ENCODE results near the gene MYRFL. TPM values are rescaled to one million over a fixed set of nuclear protein-coding genes. Genes with fewer than 3 reads are reported as not detected.

Gene MYRFL
- total RNA-seq, 1 experiment from 2014 or later, result not detected

DNA sequence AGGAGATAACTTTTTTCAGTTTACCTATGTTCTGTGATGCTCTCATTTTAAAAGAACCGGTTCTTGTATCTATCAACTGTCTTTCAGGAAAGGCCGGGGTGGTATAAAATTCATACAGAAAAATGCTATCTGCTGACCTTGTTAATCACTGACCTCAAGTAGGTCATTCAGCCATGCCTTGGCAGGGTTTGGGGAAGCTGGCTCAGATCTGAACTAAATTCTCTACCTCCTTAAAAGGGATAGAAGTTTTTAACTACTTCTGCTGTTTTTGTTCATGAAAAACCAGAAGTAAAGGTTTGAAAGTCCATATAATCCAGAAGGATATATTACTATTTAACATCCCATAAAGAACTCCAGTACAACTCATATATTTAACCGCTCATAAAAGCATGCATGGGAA, 10.1 kb downstream of the MYRFL start:
- H3K27me3 Mint-ChIP-seq (ENCODE audit: insufficient read depth, unreplicated experiment), result peaks cover 19% of the 10 kb centered on the region

DNA sequence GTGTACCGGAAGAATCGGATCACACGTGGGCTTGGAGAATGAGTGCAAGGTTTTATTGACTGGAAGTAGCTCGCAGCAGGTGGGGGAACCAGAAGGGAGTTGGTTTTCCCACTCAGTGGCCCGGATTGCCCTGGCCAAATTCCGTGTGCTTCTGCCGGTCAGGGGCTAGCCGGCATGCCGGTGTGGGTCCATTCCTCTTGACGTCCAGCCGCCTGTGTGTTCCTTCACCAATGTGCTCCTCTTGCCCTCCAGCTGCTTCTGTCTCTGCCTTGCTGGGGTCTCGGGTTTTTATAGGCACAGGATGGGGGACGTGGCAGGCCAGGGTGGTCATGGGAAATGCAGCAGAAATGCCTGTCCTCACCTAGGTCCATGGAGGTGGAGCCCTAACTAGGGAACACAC, 11.0 kb downstream of the MYRFL start:
- no peak overlapping the region for H3K27ac Mint-ChIP-seq (ENCODE audit: low read depth, unreplicated experiment)
- intact Hi-C loops (cut with micrococcal nuclease), result no loop called here
- H3K36me3 Mint-ChIP-seq (ENCODE audit: insufficient read depth, unreplicated experiment), result no peaks in the 10 kb centered on the region
- BruUV-seq (replicated peaks), result no TSS peak
- no peak for DNase-seq (ENCODE audit: unreplicated experiment)
- ChIA-PET CTCF (interaction anchor here (0.7 kb wide), 1 partner anchor 844 kb away, joined by 3 read pairs; no protein-coding TSS in a partner anchor), POLR2A (interaction anchor here (0.6 to 1.0 kb wide), 3 partner anchors 9 to 484 kb away, joined by 3 to 4 read pairs (median 3); no protein-coding TSS in a partner anchor)
- no peak overlapping the region for H3K4me3 Mint-ChIP-seq (ENCODE audit: unreplicated experiment)
- no peaks in the 10 kb centered on the region for H3K4me1 Mint-ChIP-seq (ENCODE audit: insufficient read depth, unreplicated experiment)
- no peaks in the 10 kb centered on the region for H3K9me3 Mint-ChIP-seq (ENCODE audit: unreplicated experiment)
- peaks cover 19% of the 10 kb centered on the region for H3K27me3 Mint-ChIP-seq (ENCODE audit: insufficient read depth, unreplicated experiment)
- TF ChIP-seq, protein P1, sequence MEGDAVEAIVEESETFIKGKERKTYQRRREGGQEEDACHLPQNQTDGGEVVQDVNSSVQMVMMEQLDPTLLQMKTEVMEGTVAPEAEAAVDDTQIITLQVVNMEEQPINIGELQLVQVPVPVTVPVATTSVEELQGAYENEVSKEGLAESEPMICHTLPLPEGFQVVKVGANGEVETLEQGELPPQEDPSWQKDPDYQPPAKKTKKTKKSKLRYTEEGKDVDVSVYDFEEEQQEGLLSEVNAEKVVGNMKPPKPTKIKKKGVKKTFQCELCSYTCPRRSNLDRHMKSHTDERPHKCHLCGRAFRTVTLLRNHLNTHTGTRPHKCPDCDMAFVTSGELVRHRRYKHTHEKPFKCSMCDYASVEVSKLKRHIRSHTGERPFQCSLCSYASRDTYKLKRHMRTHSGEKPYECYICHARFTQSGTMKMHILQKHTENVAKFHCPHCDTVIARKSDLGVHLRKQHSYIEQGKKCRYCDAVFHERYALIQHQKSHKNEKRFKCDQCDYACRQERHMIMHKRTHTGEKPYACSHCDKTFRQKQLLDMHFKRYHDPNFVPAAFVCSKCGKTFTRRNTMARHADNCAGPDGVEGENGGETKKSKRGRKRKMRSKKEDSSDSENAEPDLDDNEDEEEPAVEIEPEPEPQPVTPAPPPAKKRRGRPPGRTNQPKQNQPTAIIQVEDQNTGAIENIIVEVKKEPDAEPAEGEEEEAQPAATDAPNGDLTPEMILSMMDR (IDR thresholded peaks at IDR 0.05; ENCODE audit: unreplicated experiment), result no peak

More for the DNA sequence above, 10.1 kb downstream of the MYRFL start:
- H3K27ac Mint-ChIP-seq (ENCODE audit: low read depth, unreplicated experiment), result no peak overlapping the region
- CTCF ChIA-PET, result interaction anchor here (0.6 kb wide), 1 partner anchor 447 kb away, joined by 3 read pairs; no protein-coding TSS in a partner anchor
- no peaks in the 10 kb centered on the region for H3K9me3 Mint-ChIP-seq (ENCODE audit: unreplicated experiment)
- TF ChIP-seq, protein P1 (IDR thresholded peaks at IDR 0.05; ENCODE audit: unreplicated experiment), result no peak
- POLR2A ChIA-PET, result no interaction called here
- no peak for DNase-seq (ENCODE audit: unreplicated experiment)
- intact Hi-C loops (cut with micrococcal nuclease), result no loop called here
- no TSS peak for BruUV-seq (replicated peaks)
- H3K4me1 Mint-ChIP-seq (ENCODE audit: insufficient read depth, unreplicated experiment), result no peaks in the 10 kb centered on the region
- no peaks in the 10 kb centered on the region for H3K36me3 Mint-ChIP-seq (ENCODE audit: insufficient read depth, unreplicated experiment)
- H3K4me3 Mint-ChIP-seq (ENCODE audit: unreplicated experiment), result no peak overlapping the region

DNA sequence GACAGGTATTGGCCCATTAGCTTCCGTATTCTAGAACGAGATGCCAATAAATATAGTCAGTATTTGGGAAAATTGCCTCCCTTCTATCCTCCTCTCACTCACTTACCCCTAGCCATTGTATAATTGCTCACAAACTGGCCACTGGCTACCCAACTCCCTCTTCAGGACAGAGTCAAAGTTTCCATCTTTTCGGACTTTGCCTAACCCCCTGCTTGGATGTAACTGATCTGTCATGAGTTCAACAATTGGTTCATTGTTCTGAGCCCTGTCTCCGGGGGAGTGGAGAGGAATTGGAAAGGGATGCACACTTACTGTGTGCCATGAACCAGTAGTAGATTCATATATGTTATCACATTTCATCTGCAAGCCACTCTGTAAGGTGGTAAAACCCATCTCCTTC, 12.2 kb downstream of the MYRFL start:
- TF ChIP-seq, protein P1 (IDR thresholded peaks at IDR 0.05; ENCODE audit: unreplicated experiment), result no peak
- POLR2A ChIA-PET, result no interaction called here
- no peak overlapping the region for H3K4me3 Mint-ChIP-seq (ENCODE audit: unreplicated experiment)
- no peaks in the 10 kb centered on the region for H3K4me1 Mint-ChIP-seq (ENCODE audit: insufficient read depth, unreplicated experiment)
- H3K9me3 Mint-ChIP-seq (ENCODE audit: unreplicated experiment), result no peaks in the 10 kb centered on the region
- BruUV-seq (replicated peaks), result no TSS peak
- DNase-seq (ENCODE audit: unreplicated experiment), result no peak
- H3K27ac Mint-ChIP-seq (ENCODE audit: low read depth, unreplicated experiment), result no peak overlapping the region
- H3K27me3 Mint-ChIP-seq (ENCODE audit: insufficient read depth, unreplicated experiment), result peaks cover 14% of the 10 kb centered on the region
- intact Hi-C loops (cut with micrococcal nuclease), result no loop called here
- no peaks in the 10 kb centered on the region for H3K36me3 Mint-ChIP-seq (ENCODE audit: insufficient read depth, unreplicated experiment)
- CTCF ChIA-PET, result no interaction called here

DNA sequence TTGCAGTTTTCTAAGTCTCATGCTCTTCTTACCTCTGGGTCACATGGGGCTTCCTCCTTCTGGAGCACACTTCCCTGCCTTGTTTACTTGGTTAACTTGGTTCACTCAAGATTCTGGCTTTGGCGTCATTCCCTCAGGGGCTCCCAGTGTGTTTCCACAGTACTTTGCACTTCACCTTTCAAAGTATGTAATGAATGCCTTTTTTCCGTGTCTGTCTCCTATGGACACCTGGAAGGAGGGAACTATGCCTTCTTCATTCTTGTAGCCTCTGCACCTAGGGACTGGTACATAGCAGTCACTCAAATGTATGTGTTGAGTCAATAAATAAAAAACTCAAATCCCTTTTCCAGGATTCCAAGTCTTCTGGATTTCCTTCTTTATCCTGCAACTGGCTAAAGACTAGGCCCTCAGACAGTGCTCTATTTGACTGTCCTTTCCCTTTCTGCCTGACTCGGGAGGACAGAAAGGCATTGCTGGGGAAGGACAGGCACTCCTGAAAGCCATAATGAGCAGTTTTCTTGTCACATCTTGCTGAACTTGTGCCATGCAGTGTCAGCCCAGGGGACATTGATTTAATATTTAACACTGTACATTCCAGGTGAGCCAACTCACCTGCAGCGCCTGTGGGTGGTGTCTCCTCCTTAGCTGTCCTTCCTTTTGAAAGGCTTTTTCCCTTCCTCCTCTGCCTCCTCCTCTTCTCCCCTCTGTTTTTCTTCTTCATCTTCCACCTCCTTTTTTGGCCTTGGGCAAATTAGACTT, 12.8 kb downstream of the MYRFL start:
- Mint-ChIP-seq H3K27me3 (ENCODE audit: insufficient read depth, unreplicated experiment) (peaks cover 8% of the 10 kb centered on the region), H3K36me3 (ENCODE audit: insufficient read depth, unreplicated experiment) (no peaks in the 10 kb centered on the region), H3K4me3 (ENCODE audit: unreplicated experiment) (no peak overlapping the region), H3K4me1 (ENCODE audit: insufficient read depth, unreplicated experiment) (no peaks in the 10 kb centered on the region), H3K27ac (ENCODE audit: low read depth, unreplicated experiment) (no peak overlapping the region), H3K9me3 (ENCODE audit: unreplicated experiment) (no peaks in the 10 kb centered on the region)
- no TSS peak for BruUV-seq (replicated peaks)
- ChIA-PET POLR2A (interaction anchor here (0.7 kb wide), 1 partner anchor 485 kb away, joined by 3 read pairs; no protein-coding TSS in a partner anchor), CTCF (no interaction called here)
- DNase-seq (ENCODE audit: unreplicated experiment), result no peak
- intact Hi-C loops (cut with micrococcal nuclease), result no loop called here
- TF ChIP-seq, protein P1 (IDR thresholded peaks at IDR 0.05; ENCODE audit: unreplicated experiment), result no peak
